NCI-H748 treated with DMSO at 0.1 percent for 48 hours (cell line): Measurements from ENCODE around the gene TCFL5.

Source experiments
- DNase-seq: peaks from one replicate; lab custom pipeline; 2025; lab: John Stamatoyannopoulos, UW

The TCFL5 gene

GRCh38 chr20:62822239-62822787, 39.3 kb downstream of the TCFL5 start:
- no peak for DNase-seq

- DNase-seq: no peak
Observed at GRCh38 chr20:62821726-62822210, 39.9 kb downstream of the TCFL5 start.

- no peak for DNase-seq
Observed at GRCh38 chr20:62820962-62821725, 40.5 kb downstream of the TCFL5 start.

- DNase-seq: no peak
Observed at GRCh38 chr20:62820208-62820961, 41.2 kb downstream of the TCFL5 start.

- no peak for DNase-seq
Observed at GRCh38 chr20:62819494-62820174, 42.0 kb downstream of the TCFL5 start.

GRCh38 chr20:62818592-62819493, 42.8 kb downstream of the TCFL5 start:
- DNase-seq: no peak

- DNase-seq: no peak
Observed at GRCh38 chr20:62817975-62818591, 43.5 kb downstream of the TCFL5 start.

GRCh38 chr20:62816884-62817873, 44.4 kb downstream of the TCFL5 start, which contains the start of gene COL9A3:
COL9A3 (plus strand) TSS chr20:62817050; CDS start chr20:62817065, 15 bp downstream.
- no peak for DNase-seq

GRCh38 chr20:62816031-62816883, 45.4 kb downstream of the TCFL5 start:
- DNase-seq: no peak

- DNase-seq: no peak
Observed at GRCh38 chr20:62815066-62815991, 46.3 kb downstream of the TCFL5 start.

- no peak for DNase-seq
Observed at GRCh38 chr20:62814709-62815065, 46.9 kb downstream of the TCFL5 start.

GRCh38 chr20:62814060-62814708, 47.4 kb downstream of the TCFL5 start:
- no peak for DNase-seq

GRCh38 chr20:62813588-62813987, 48.0 kb downstream of the TCFL5 start:
- no peak for DNase-seq

- no peak for DNase-seq
Observed at GRCh38 chr20:62812907-62813200, 48.8 kb downstream of the TCFL5 start.

GRCh38 chr20:62812181-62812906, 49.3 kb downstream of the TCFL5 start:
- no peak for DNase-seq

- DNase-seq: no peak
Observed at GRCh38 chr20:62811720-62812119, 49.9 kb downstream of the TCFL5 start.

- DNase-seq: no peak
Observed at GRCh38 chr20:62811320-62811719, 50.3 kb downstream of the TCFL5 start.
